A549 (cell line): Measurements from ENCODE around the gene PNPLA2. TPM values are rescaled to one million over a fixed set of nuclear protein-coding genes. Genes with fewer than 3 reads are reported as not detected.
A peak's percentile ranks its signal among the peaks of the same experiment; 100 is the strongest.

ENCODE experiments used
- ATAC-seq, 2 experiments: fragments of 200-7000 bp in 1 of 2; fragments of >200 bp in 1 of 2; cut with Nextera tagmentation in 1 of 2; cut with Tn5 transposase in 1 of 2; 3 replicates each; pipeline versions ENCODE4 v1.8.0 to v1.9.1; 2018 to 2020; ENCODE audit warnings: mild to moderate bottlenecking in 1 of 2, moderate library complexity in 1 of 2
- CTCF ChIA-PET: fragments of 300-600 bp; sonication (Branson Sonifier 250); formaldehyde crosslinking; extraction: SDS; loops from one replicate; lab custom pipeline; 2021; ENCODE audit warnings: antibody characterized with exemption, inconsistent platforms; lab: Yijun Ruan, JAX
- POLR2A ChIA-PET: fragments of 350-600 bp; formaldehyde crosslinking; extraction: SDS; loops from one replicate; lab custom pipeline; 2021; ENCODE audit warnings: antibody characterized with exemption, inconsistent platforms; lab: Yijun Ruan, JAX
- DNase-seq, 2 experiments: peaks; one replicate each; pipeline versions ENCODE4 v3.0.0 to v3.0.0-alpha.2; 2011 to 2016; ENCODE audit warnings: low read depth in 1 of 2, low spot score in 1 of 2
- FAIRE-seq: peaks from 2 replicates; lab custom pipeline; 2011; peaks lifted over from hg19 to GRCh38; lab: Jason Lieb, UNC
- H3K27ac ChIP-seq, 2 experiments: fragments of >200 bp; sonication (Bioruptor Twin); formaldehyde crosslinking; 3 replicates each; pipeline ENCODE4 v1.5.1; 2016 to 2017
- H3K4me1 ChIP-seq: fragments of >200 bp; sonication (Bioruptor Twin); formaldehyde crosslinking; 3 replicates; pipeline ENCODE4 v1.6.1; 2016
- H3K4me2 ChIP-seq: fragments of >200 bp; sonication (Bioruptor Twin); formaldehyde crosslinking; 3 replicates; pipeline ENCODE4 v1.6.1; 2016
- H3K4me3 ChIP-seq: fragments of >200 bp; sonication (Bioruptor Twin); formaldehyde crosslinking; 3 replicates; pipeline ENCODE4 v1.5.1; 2016
- H3K9me3 ChIP-seq: fragments of >200 bp; sonication (Bioruptor Twin); formaldehyde crosslinking; 3 replicates; pipeline ENCODE4 v1.6.1; 2016
- BCL3 ChIP-seq: fragments of >200 bp; sonication (Bioruptor Twin); formaldehyde crosslinking; IDR thresholded peaks from 3 replicates; pipeline ENCODE4 v1.6.1; 2016
- BHLHE40 ChIP-seq: IDR thresholded peaks from 2 replicates; pipeline ENCODE4 v1.6.1; 2012; ENCODE audit warnings: low read depth, low read length, inconsistent platforms
- CHD2 ChIP-seq: fragments of 150-350 bp; IDR thresholded peaks from 2 replicates; pipeline ENCODE4 v1.6.1; 2014; ENCODE audit warnings: low read length; ENCODE audit not compliant: partially characterized antibody
- CHD4 ChIP-seq: fragments of 200-600 bp; sonication (generic); IDR thresholded peaks from 2 replicates; pipeline ENCODE4 v1.6.1; 2016; ENCODE audit warnings: antibody characterized with exemption, mild to moderate bottlenecking, borderline replicate concordance
- CTCF ChIP-seq: fragments of >200 bp; sonication (Bioruptor Twin); formaldehyde crosslinking; IDR thresholded peaks from 3 replicates; pipeline ENCODE4 v1.5.1; 2016
- FOSB ChIP-seq: fragments of 250-450 bp; sonication (Bioruptor Pico); IDR thresholded peaks from 2 replicates; pipeline ENCODE4 v1.5.0; 2020; ENCODE audit warnings: mild to moderate bottlenecking, moderate library complexity
- FOSL2 ChIP-seq, 2 experiments: fragments of 450-650 bp in 1 of 2; fragments of >200 bp in 1 of 2; sonication (Bioruptor Twin) in 1 of 2; formaldehyde crosslinking; IDR thresholded peaks; 2 replicates each; pipeline versions ENCODE4 v1.5.0 to v1.6.1; 2016 to 2020; ENCODE audit warnings: mild to moderate bottlenecking in 1 of 2, moderate library complexity in 1 of 2
- HES2 ChIP-seq: fragments of >200 bp; sonication (Bioruptor Twin); formaldehyde crosslinking; IDR thresholded peaks from 2 replicates; pipeline ENCODE4 v1.6.1; 2016
- HOXA7 ChIP-seq: fragments of 250-450 bp; sonication (Bioruptor Pico); IDR thresholded peaks from 2 replicates; pipeline ENCODE4 v1.5.0; 2020; ENCODE audit warnings: mild to moderate bottlenecking, moderate library complexity
- HOXB5 ChIP-seq: fragments of 250-450 bp; sonication (Bioruptor Pico); IDR thresholded peaks from 2 replicates; pipeline ENCODE4 v1.5.0; 2020; ENCODE audit warnings: mild to moderate bottlenecking, moderate library complexity
- JUN ChIP-seq, 2 experiments: fragments of >200 bp; sonication (Bioruptor Twin); formaldehyde crosslinking; IDR thresholded peaks; 2 replicates in 1 of 2; 3 replicates in 1 of 2; pipeline ENCODE4 v1.6.1; 2016 to 2017
- MAX ChIP-seq: IDR thresholded peaks from 2 replicates; pipeline ENCODE4 v1.6.1; 2012
- NFE2L2 ChIP-seq: fragments of 150-350 bp; conservative IDR thresholded peaks from 2 replicates; pipeline ENCODE4 v1.6.1; 2014; ENCODE audit warnings: low read length
- NPAS2 ChIP-seq: fragments of 250-450 bp; sonication (Bioruptor Pico); IDR thresholded peaks from 2 replicates; pipeline ENCODE4 v1.8.0; 2022; ENCODE audit warnings: mild to moderate bottlenecking, moderate library complexity, borderline replicate concordance
- PHF8 ChIP-seq: fragments of 200-600 bp; sonication (generic); IDR thresholded peaks from 2 replicates; pipeline ENCODE4 v1.6.1; 2016; ENCODE audit warnings: low read depth, mild to moderate bottlenecking, antibody characterized with exemption, moderate library complexity, borderline replicate concordance
- POLR2A ChIP-seq: IDR thresholded peaks from 2 replicates; pipeline ENCODE4 v1.6.1; 2012; ENCODE audit warnings: mild to moderate bottlenecking, low read length
- POLR2AphosphoS2 ChIP-seq: conservative IDR thresholded peaks from 2 replicates; pipeline ENCODE4 v1.6.1; 2012; ENCODE audit warnings: low read length, improper control_type of control experiment, inconsistent platforms
- RARB ChIP-seq: fragments of 250-450 bp; sonication (Bioruptor Pico); IDR thresholded peaks from 2 replicates; pipeline ENCODE4 v1.8.0; 2021; ENCODE audit warnings: mild to moderate bottlenecking, moderate library complexity
- WGBS: methylation state at CpG from one replicate; pipeline ENCODE4 v1.1.6; 2017; ENCODE audit errors: missing lambda C conversion rate; 5-methylcytosine and 5-hydroxymethylcytosine counted together
- polyA plus RNA-seq, 4 experiments: library from polyadenylated mRNA; depleted of rRNA in 3 of 4; stranded (reverse); fragments of >200 nt; fragmentation: RNase III in 1 of 4; extraction: RNeasy Plus Mini Kit Qiagen cat#74134 plus additional on column Dnase treatment in 1 of 4; gene quantifications; 2 replicates in 3 of 4; 3 replicates in 1 of 4; pipeline ENCODE4 v1.2.3, GENCODE V29; 2011 to 2017
- TF ChIP-seq, protein P1 (sequence below): IDR thresholded peaks from 2 replicates; pipeline ENCODE4 v1.6.1; 2012

The PNPLA2 gene
- polyA plus RNA-seq, 2 of the 4 experiments (the other 2 are of a cell fraction): 13.2 to 25.4 TPM

DNA sequence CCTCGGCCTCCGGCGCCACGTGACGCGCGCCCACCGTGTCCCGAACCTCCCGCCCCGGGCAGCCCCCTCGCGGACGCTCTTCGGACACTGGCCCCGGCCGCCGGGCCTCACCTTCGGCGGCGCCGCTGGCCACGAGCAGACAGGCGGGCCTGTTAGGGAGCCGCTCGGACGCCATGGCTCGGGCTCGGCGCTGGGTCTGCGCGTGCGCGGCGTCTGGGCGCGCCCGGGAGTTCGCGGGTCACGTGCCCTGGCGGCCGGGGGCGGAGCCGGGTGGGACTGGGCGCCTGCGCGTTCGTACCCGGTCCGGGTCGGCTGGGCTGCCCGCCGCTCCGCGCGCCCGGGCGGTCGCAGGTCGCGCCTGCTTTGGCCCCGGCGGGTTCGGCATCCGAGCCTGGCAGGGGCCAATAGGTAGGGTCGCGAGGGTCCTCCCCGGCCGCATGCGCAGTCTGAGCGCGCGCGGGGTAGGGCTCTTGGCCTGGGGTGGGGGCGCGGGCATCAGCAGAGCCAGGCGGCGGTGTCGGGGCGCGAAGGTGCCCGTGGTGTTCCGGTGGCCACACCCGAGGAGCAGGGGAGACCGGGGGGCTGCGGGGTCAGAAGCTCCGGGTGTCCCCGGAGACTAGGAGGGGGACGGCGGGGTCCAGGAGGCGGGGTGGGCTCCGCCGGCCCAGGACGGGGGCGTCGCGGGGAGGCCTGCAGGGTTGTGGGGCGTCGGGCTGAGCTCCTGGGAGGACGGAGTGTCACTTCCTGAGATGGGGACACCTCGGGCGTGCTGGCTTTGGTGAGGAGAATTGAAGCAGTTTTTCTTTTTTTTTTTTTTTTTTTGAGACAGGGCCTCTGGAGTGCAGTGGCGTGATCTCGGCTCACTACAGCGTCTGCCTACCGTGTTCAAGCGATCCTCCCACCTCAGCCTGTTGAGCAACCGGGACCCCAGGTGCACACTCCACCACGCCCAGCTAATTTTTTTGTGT lies 41.1 kb upstream of the PNPLA2 start, which contains the start of gene GATD1:
Gene GATD1 (minus strand): TSS at position 200 of the 968 bp plus-strand sequence. CDS start 25 bp downstream, at position 175.
- DNase-seq: peak; percentile 87 to 96
- 9% methylated on average over 14 of the region's 110 CpGs for WGBS
- peaks cover 43% of the 10 kb centered on the region for H3K4me1 ChIP-seq
- peak within 1 kb of the TSS; percentile 91 to 95 for H3K27ac ChIP-seq
- peak; percentile 69 to 93; a peak in 4 of 5 replicates for TF ChIP-seq JUN (IDR thresholded peaks at IDR 0.05)
- TF ChIP-seq HES2: no peak
- TF ChIP-seq POLR2AphosphoS2: no peak
- TF ChIP-seq HOXB5 (CRISPR knock-in tag): no peak
- TF ChIP-seq RARB (CRISPR knock-in tag): no peak
- peak; percentile 60; the same call in 1 of the 2 replicates for TF ChIP-seq NPAS2
- TF ChIP-seq BHLHE40: peak; percentile 65; the same call in 1 of the 2 replicates
- TF ChIP-seq PHF8: peak; percentile 73; the same call in 1 of the 2 replicates
- TF ChIP-seq, protein P1, sequence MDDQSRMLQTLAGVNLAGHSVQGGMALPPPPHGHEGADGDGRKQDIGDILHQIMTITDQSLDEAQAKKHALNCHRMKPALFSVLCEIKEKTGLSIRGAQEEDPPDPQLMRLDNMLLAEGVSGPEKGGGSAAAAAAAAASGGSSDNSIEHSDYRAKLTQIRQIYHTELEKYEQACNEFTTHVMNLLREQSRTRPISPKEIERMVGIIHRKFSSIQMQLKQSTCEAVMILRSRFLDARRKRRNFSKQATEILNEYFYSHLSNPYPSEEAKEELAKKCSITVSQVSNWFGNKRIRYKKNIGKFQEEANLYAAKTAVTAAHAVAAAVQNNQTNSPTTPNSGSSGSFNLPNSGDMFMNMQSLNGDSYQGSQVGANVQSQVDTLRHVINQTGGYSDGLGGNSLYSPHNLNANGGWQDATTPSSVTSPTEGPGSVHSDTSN: no peak
- TF ChIP-seq HOXA7 (CRISPR knock-in tag): no peak
- TF ChIP-seq CTCF: no peak
- no peak for TF ChIP-seq NFE2L2
- no peak for TF ChIP-seq CHD4
- no peak for TF ChIP-seq CHD2
- TF ChIP-seq FOSB (CRISPR knock-in tag): no peak
- no peak for TF ChIP-seq FOSL2 (IDR thresholded peaks at IDR 0.05)
- no peak for TF ChIP-seq FOSL2 (CRISPR knock-in tag; IDR thresholded peaks at IDR 0.05)
- TF ChIP-seq MAX: peak; percentile 47; the same call in 1 of the 2 replicates
- TF ChIP-seq POLR2A: peak; percentile 95
- peak; percentile 92; the same call in 2 of the 3 replicates for TF ChIP-seq BCL3
- ChIA-PET POLR2A (interaction anchor here (0.6 to 1.5 kb wide), 7 partner anchors 8 to 42 kb away, joined by 3 to 5 read pairs (median 4); partner anchors contain the start of genes CEND1 and TALDO1), CTCF (interaction anchor here (0.8 to 5.7 kb wide), 8 partner anchors 9 to 75 kb away, joined by 3 to 44 read pairs (median 4); partner anchors contain the start of gene CEND1)
- FAIRE-seq: no peak
- H3K9me3 ChIP-seq: no peaks in the 10 kb centered on the region
- ATAC-seq: peak; percentile 75 to 77
- H3K4me2 ChIP-seq: peak within 1 kb of the TSS; percentile 100
- H3K4me3 ChIP-seq: peak within 1 kb of the TSS; percentile 84
